Upper lobe of right lung (tissue), 1 donor: Measurements from ENCODE around the gene ARF3. TPM values are rescaled to one million over a fixed set of nuclear protein-coding genes. Genes with fewer than 3 reads are reported as not detected.
A peak's percentile ranks its signal among the peaks of the same experiment; 100 is the strongest.

Experiments used
- ATAC-seq: fragments of 200-7000 bp; cut with Tn5 transposase; one replicate; pipeline ENCODE4 v1.9.1; 2020; ENCODE audit warnings: mild to moderate bottlenecking, moderate library complexity
- DNase-seq: peaks from one replicate; pipeline ENCODE4 v3.0.0-alpha.2; 2020
- H3K27ac ChIP-seq: fragments of 200-600 bp; one replicate; pipeline ENCODE4 v1.8.0; 2022
- H3K27me3 ChIP-seq: fragments of 200-600 bp; one replicate; pipeline ENCODE4 v1.8.0; 2022; ENCODE audit warnings: mild to moderate bottlenecking
- H3K36me3 ChIP-seq: fragments of 200-600 bp; one replicate; pipeline ENCODE4 v1.8.0; 2022
- H3K4me1 ChIP-seq: fragments of 200-600 bp; one replicate; pipeline ENCODE4 v1.8.0; 2022
- H3K4me3 ChIP-seq: fragments of 200-600 bp; one replicate; pipeline ENCODE4 v1.8.0; 2022; ENCODE audit warnings: mild to moderate bottlenecking
- H3K9me3 ChIP-seq: fragments of 200-600 bp; one replicate; pipeline ENCODE4 v1.8.0; 2022
- CTCF ChIP-seq: fragments of 200-600 bp; IDR thresholded peaks from one replicate; pipeline ENCODE4 v1.8.0; 2022; ENCODE audit warnings: antibody characterized with exemption
- intact Hi-C: fragments of 100-400 bp; cut with DNase I; formaldehyde crosslinking; loops from one replicate; pipeline ENCODE4 v1.11.0; 2022
- long read RNA-seq: library from polyadenylated mRNA; unstranded; transcript quantifications from one replicate; pipeline ENCODE4 v2.0.0, GENCODE V29; 2021
- total RNA-seq: library from RNA; stranded (reverse); fragmentation: NEBNext Ultra II Directional; extraction: Animal tissue kit (Norgen Biotek cat#: 25700); gene quantifications from one replicate; pipeline ENCODE4 v1.2.1, GENCODE V29; 2021
- donor health status: DM: no; HTN: yes; CAD: no; lungs with severe emphysema.

The ARF3 gene
- 146 TPM for total RNA-seq
- long read RNA-seq, full-length matches to known transcripts = 82 of 132 reads
- long read RNA-seq, partial matches to known transcripts = 1 of 132 reads
- long read RNA-seq, other reads (novel, unspliced or antisense) = 49 of 132 reads

- Histone ChIP-seq H3K9me3 (no peaks in the 10 kb centered on the region), H3K4me1 (peaks cover 24% of the 10 kb centered on the region)
- intact Hi-C loops = no loop called here
These were observed at the start of gene ARF3 for GRCh38 chr12:48957141-48958048. TSS of gene ARF3 (minus strand) at chr12:48957487. CDS start at chr12:48941095, 16,392 bp downstream.

GRCh38 chr12:49000346-49000745 is 43.1 kb upstream of the ARF3 start:
- Histone ChIP-seq H3K27ac (no peak overlapping the region), H3K36me3 (peaks cover 42% of the 10 kb centered on the region), H3K4me1 (peaks cover 33% of the 10 kb centered on the region), H3K27me3 (peaks cover 30% of the 10 kb centered on the region), H3K4me3 (no peak overlapping the region), H3K9me3 (no peaks in the 10 kb centered on the region)
- DNase-seq (no peak), ATAC-seq (no peak)
- no peak for TF ChIP-seq CTCF
- intact Hi-C loops = no loop called here

More at GRCh38 chr12:48957141-48958048, at the start of gene ARF3:
- H3K36me3 ChIP-seq = peaks cover 7% of the 10 kb centered on the region
- peak; percentile 98 for DNase-seq
- TF ChIP-seq CTCF = no peak
- peak within 1 kb of the TSS; percentile 85 for H3K27ac ChIP-seq
- no peaks in the 10 kb centered on the region for H3K27me3 ChIP-seq
- peak; percentile 93 for ATAC-seq
- H3K4me3 ChIP-seq = peak within 1 kb of the TSS; percentile 97

- H3K4me3 ChIP-seq = peak within 1 kb of the TSS; percentile 49
- H3K27me3 ChIP-seq = peaks cover 37% of the 10 kb centered on the region
- peaks cover 36% of the 10 kb centered on the region for H3K4me1 ChIP-seq
- TF ChIP-seq CTCF = no peak
- DNase-seq (no peak), ATAC-seq (peak; percentile 3)
- H3K27ac ChIP-seq = no peak within 1 kb of the TSS
- intact Hi-C loops = no loop called here
- no peaks in the 10 kb centered on the region for H3K9me3 ChIP-seq
- H3K36me3 ChIP-seq = peaks cover 36% of the 10 kb centered on the region
These were observed 42.3 kb upstream of the ARF3 start, which contains the start of gene DDN for GRCh38 chr12:48999371-49000131. TSS of gene DDN (minus strand) at chr12:48999375. CDS start at chr12:48999287, 88 bp downstream.

- ATAC-seq = peak; percentile 1
- Histone ChIP-seq H3K27me3 (peaks cover 45% of the 10 kb centered on the region), H3K9me3 (no peaks in the 10 kb centered on the region), H3K4me1 (peaks cover 36% of the 10 kb centered on the region), H3K4me3 (peak overlapping the region; percentile 49), H3K36me3 (peaks cover 28% of the 10 kb centered on the region), H3K27ac (no peak overlapping the region)
- TF ChIP-seq CTCF = no peak
- intact Hi-C loops = no loop called here
- DNase-seq = no peak
These were observed 41.4 kb upstream of the ARF3 start for GRCh38 chr12:48998497-48999353.
